ENCODE measurements around the gene IWS1. TPM values are rescaled to one million over a fixed set of nuclear protein-coding genes. Genes with fewer than 3 reads are reported as not detected.

The IWS1 gene
- total RNA-seq, 1 experiment from 2014 or later = 70.5 TPM

GRCh38 chr2:127469974-127470373, 56.3 kb downstream of the IWS1 start:
- peaks cover 11% of the 10 kb centered on the region for H3K36me3 Mint-ChIP-seq
- H3K4me1 Mint-ChIP-seq = peaks cover 6% of the 10 kb centered on the region
- ChIA-PET CTCF (interaction anchor here (0.9 kb wide), 1 partner anchor 273 kb away, joined by 3 read pairs; no protein-coding TSS in a partner anchor), POLR2A (no interaction called here)
- DNase-seq (ENCODE audit: low spot score) = no peak
- H3K27ac Mint-ChIP-seq = no peak overlapping the region
- ATAC-seq = no peak
- H3K4me3 Mint-ChIP-seq = no peak overlapping the region
- H3K27me3 Mint-ChIP-seq (ENCODE audit: low read depth) = no peaks in the 10 kb centered on the region
- no peaks in the 10 kb centered on the region for H3K9me3 Mint-ChIP-seq
- TF ChIP-seq ESRRA (CRISPR knock-in tag; IDR thresholded peaks at IDR 0.05; ENCODE audit: borderline replicate concordance) (no peak), SP1 (CRISPR knock-in tag; conservative IDR thresholded peaks at IDR 0.05) (no peak), ATF2 (CRISPR knock-in tag; IDR thresholded peaks at IDR 0.05; ENCODE audit: borderline replicate concordance, low read depth) (no peak), ZNF512 (CRISPR knock-in tag; IDR thresholded peaks at IDR 0.05; ENCODE audit: borderline replicate concordance) (no peak), SOX15 (CRISPR knock-in tag; IDR thresholded peaks at IDR 0.05) (no peak), FOXK1 (CRISPR knock-in tag; IDR thresholded peaks at IDR 0.05) (no peak), CBFB (CRISPR knock-in tag; IDR thresholded peaks at IDR 0.05; ENCODE audit: low read depth) (no peak), ETV6 (CRISPR knock-in tag; IDR thresholded peaks at IDR 0.05) (no peak), E2F5 (CRISPR knock-in tag; IDR thresholded peaks at IDR 0.05) (no peak), NFE2L1 (CRISPR knock-in tag; IDR thresholded peaks at IDR 0.05) (no peak), NFATC4 (CRISPR knock-in tag; IDR thresholded peaks at IDR 0.05) (no peak), ZNF121 (CRISPR knock-in tag; IDR thresholded peaks at IDR 0.05) (no peak)

- no peak overlapping the region for H3K4me3 Mint-ChIP-seq
- ATAC-seq (no peak), DNase-seq (ENCODE audit: low spot score) (no peak)
- H3K27ac Mint-ChIP-seq = no peak overlapping the region
- TF ChIP-seq ERG (CRISPR knock-in tag; IDR thresholded peaks at IDR 0.05) = no peak
- TF ChIP-seq TEAD1 (CRISPR knock-in tag; IDR thresholded peaks at IDR 0.05) = no peak
- no peak for TF ChIP-seq IRF2 (CRISPR knock-in tag; IDR thresholded peaks at IDR 0.05; ENCODE audit: borderline replicate concordance, low read depth)
- no peak for TF ChIP-seq GTF2I (CRISPR knock-in tag; conservative IDR thresholded peaks at IDR 0.05)
- no peak for TF ChIP-seq JUN (CRISPR knock-in tag; IDR thresholded peaks at IDR 0.05)
- TF ChIP-seq NR3C1 (CRISPR knock-in tag; conservative IDR thresholded peaks at IDR 0.05; ENCODE audit: low read depth) = no peak
- no peak for TF ChIP-seq PREB (CRISPR knock-in tag; IDR thresholded peaks at IDR 0.05; ENCODE audit: borderline replicate concordance)
- H3K27me3 Mint-ChIP-seq (ENCODE audit: low read depth) = no peaks in the 10 kb centered on the region
- CTCF ChIA-PET = no interaction called here
- no peaks in the 10 kb centered on the region for H3K9me3 Mint-ChIP-seq
- POLR2A ChIA-PET = no interaction called here
- H3K4me1 Mint-ChIP-seq = peaks cover 15% of the 10 kb centered on the region
- peaks cover 11% of the 10 kb centered on the region for H3K36me3 Mint-ChIP-seq
Measured at GRCh38 chr2:127469051-127469450, 57.2 kb downstream of the IWS1 start.
